Measurements from ENCODE around the gene CYRIA.

CYRIA gene

DNA sequence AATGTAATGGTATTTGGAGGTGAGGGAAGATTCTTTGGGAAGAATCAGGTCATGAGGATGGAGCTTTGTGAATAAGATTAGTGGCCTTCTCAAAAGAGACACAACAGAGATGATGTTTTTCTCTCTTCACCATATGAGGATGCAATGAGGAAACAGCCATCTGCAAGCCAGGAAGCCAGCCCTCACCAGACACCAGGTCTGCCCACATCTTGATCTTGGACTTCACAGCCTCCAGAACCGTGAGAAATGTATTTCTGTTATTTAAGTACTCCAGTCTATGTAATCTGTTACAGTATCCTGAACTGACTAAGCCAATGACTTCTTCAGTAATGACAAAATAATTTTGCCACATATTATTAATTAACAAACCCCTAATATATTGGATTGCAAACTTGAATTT is 28.3 kb downstream of the CYRIA start:
- Histone ChIP-seq H3K27me3 (ENCODE audit: low read depth, low read length) (no peaks in the 10 kb centered on the region), H3K4me3 (ENCODE audit: low read depth in 1 of 2, low read length in 2 of 2) (no peak overlapping the region), H3K36me3 (ENCODE audit: control insufficient read depth in 1 of 2, insufficient read depth in 2 of 2, low read length in 2 of 2) (no peaks in the 10 kb centered on the region), H3K27ac (ENCODE audit: low read length) (no peak overlapping the region), H3K9me3 (ENCODE audit: control insufficient read depth in 1 of 2, low read length in 2 of 2) (no peaks in the 10 kb centered on the region), H3K4me1 (ENCODE audit: control insufficient read depth in 1 of 2, insufficient read depth in 2 of 2, low read length in 2 of 2) (peaks cover 0 to 28% of the 10 kb centered on the region in 2 donors)

DNA sequence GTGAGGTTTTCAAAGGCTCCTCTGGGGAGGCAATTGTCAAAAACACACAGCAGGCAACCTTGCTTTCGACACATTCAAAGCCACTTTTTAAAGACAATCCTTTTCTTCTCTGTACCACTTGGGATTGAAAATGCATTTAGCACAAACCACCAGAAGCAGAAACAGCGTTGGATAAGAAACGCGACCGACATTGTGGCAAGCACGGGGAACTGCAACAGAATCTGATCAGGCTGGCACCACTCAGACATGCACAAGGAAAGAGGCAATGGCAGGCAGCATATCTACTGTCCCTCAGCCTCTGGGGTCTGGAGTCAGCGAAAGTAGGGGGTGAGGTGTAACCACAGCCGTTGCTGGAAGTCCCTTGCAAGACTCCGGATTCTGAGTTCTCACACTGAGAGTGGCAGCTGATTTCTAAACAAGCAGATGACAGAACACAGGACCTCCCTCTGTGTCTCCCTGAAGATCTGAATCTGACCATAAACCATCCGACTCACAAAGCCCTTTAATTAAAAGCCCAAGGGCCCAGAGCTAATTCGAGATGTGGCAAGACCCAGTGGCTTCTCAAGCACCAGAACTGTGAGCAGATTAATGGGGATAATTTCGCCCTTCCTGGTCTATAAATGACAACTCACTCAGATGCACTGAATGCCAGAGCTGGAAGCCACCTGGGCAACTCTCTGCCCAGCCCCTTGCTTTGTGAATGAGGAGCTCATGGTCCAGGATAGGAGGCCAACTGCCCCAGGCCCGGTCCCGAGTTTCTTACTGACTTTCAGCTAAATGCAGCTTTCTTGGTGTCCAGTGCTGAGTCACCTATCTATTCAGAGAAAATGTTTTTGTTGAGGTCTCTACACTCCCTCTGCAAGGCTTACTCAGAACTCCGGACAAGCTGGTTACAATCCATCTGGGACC is 29.6 kb downstream of the CYRIA start:
- peaks cover 0 to 22% of the 10 kb centered on the region in 2 donors for H3K4me1 ChIP-seq (ENCODE audit: control insufficient read depth in 1 of 2, insufficient read depth in 2 of 2, low read length in 2 of 2)

DNA sequence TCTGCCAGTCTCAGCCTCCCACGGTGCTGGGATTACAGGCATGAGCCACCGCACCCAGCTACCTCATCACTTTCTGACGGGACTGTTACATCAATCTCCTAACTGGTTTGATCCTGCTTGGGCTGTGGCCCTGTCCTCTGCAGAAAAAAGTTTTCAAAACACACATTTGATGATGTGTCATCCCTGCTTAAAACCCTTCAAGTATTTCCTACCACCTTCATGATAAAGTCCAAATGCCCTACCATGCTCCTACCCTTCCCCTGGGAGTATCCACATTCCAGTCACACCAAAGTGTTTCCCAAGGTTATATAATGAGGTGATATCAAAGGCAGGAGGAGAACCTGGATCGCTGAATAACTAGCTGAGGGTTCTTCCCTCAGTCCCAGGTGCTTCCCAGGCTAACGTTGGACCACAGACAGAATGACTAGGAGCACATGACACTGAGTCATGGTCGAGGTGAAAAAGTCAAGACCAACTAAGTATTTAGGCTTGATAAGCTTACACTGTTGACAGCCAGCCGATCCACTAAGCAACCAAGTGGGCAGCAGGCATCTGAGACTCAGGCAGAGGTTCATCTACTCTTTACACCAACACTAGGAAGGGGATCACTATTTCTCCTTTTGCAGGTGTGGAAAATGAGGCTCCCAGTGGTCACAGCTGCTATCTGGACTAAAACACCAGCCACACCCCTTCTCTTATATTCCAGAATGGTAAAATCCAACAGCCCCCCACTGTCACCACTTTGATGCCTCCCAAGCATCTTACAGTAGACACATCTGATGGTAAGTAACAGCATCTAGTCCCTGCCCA is 31.8 kb downstream of the CYRIA start:
- no peak overlapping the region for H3K4me3 ChIP-seq (ENCODE audit: low read depth in 1 of 2, low read length in 2 of 2)
- H3K36me3 ChIP-seq (ENCODE audit: control insufficient read depth in 1 of 2, insufficient read depth in 2 of 2, low read length in 2 of 2), result no peaks in the 10 kb centered on the region
- no peak overlapping the region for H3K27ac ChIP-seq (ENCODE audit: low read length)
- H3K4me1 ChIP-seq (ENCODE audit: control insufficient read depth in 1 of 2, insufficient read depth in 2 of 2, low read length in 2 of 2), result peaks cover 3 to 6% of the 10 kb centered on the region in 2 donors
- no peaks in the 10 kb centered on the region for H3K27me3 ChIP-seq (ENCODE audit: low read depth, low read length)
- no peaks in the 10 kb centered on the region for H3K9me3 ChIP-seq (ENCODE audit: control insufficient read depth in 1 of 2, low read length in 2 of 2)

More for the DNA sequence above, 29.6 kb downstream of the CYRIA start:
- H3K4me3 ChIP-seq (ENCODE audit: low read depth in 1 of 2, low read length in 2 of 2), result no peak overlapping the region
- H3K36me3 ChIP-seq (ENCODE audit: control insufficient read depth in 1 of 2, insufficient read depth in 2 of 2, low read length in 2 of 2), result no peaks in the 10 kb centered on the region
- H3K27me3 ChIP-seq (ENCODE audit: low read depth, low read length), result no peaks in the 10 kb centered on the region
- H3K9me3 ChIP-seq (ENCODE audit: control insufficient read depth in 1 of 2, low read length in 2 of 2), result no peaks in the 10 kb centered on the region
- H3K27ac ChIP-seq (ENCODE audit: low read length), result no peak overlapping the region

DNA sequence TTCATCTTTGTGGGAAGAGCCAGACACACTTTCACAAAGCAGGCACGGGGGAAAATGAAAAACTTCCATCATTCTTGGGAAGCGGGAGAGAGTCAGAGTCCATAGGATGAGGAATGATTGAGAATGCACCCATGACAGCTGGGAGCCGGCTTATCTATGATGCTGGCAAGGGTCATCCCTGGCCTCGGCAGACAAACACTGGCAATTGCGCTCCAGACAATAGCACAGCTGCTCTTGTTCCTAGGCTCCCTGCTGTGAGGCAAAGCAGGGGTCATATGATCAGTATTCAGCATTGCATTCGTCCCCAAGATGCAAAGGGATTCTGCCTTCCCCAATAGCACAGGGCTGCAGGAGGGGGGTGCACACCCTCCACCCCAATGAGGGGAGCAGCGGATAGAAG is 33.0 kb downstream of the CYRIA start:
- Histone ChIP-seq H3K27ac (ENCODE audit: low read length) (no peak overlapping the region), H3K27me3 (ENCODE audit: low read depth, low read length) (no peaks in the 10 kb centered on the region), H3K4me1 (ENCODE audit: control insufficient read depth in 1 of 2, insufficient read depth in 2 of 2, low read length in 2 of 2) (peaks cover 3 to 8% of the 10 kb centered on the region in 2 donors), H3K36me3 (ENCODE audit: control insufficient read depth in 1 of 2, insufficient read depth in 2 of 2, low read length in 2 of 2) (no peaks in the 10 kb centered on the region), H3K4me3 (ENCODE audit: low read depth in 1 of 2, low read length in 2 of 2) (no peak overlapping the region), H3K9me3 (ENCODE audit: control insufficient read depth in 1 of 2, low read length in 2 of 2) (no peaks in the 10 kb centered on the region)

DNA sequence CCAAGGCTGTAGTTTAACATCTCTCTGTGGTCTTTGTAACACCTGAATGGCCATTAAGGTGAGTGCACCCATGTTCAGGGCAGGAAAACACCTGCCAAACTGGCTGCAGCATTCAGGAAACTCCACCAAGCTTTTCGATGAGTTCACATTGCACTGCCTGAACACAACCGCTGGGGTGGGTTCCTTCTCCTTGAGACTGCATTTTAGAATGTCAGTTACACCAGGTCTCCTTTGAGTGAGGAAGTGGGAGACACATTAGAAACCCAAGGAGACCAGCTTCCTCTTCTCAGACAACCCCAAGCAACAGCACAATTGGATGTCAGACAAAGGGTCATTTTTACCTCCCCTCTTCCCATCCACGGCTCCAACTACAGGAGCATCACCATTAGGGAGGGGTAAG is 35.2 kb downstream of the CYRIA start:
- Histone ChIP-seq H3K27ac (ENCODE audit: low read length) (no peak overlapping the region), H3K27me3 (ENCODE audit: low read depth, low read length) (no peaks in the 10 kb centered on the region), H3K9me3 (ENCODE audit: control insufficient read depth in 1 of 2, low read length in 2 of 2) (no peaks in the 10 kb centered on the region), H3K4me1 (ENCODE audit: control insufficient read depth in 1 of 2, insufficient read depth in 2 of 2, low read length in 2 of 2) (peaks cover 18 to 20% of the 10 kb centered on the region in 2 donors), H3K36me3 (ENCODE audit: control insufficient read depth in 1 of 2, insufficient read depth in 2 of 2, low read length in 2 of 2) (no peaks in the 10 kb centered on the region), H3K4me3 (ENCODE audit: low read depth in 1 of 2, low read length in 2 of 2) (no peak overlapping the region)

DNA sequence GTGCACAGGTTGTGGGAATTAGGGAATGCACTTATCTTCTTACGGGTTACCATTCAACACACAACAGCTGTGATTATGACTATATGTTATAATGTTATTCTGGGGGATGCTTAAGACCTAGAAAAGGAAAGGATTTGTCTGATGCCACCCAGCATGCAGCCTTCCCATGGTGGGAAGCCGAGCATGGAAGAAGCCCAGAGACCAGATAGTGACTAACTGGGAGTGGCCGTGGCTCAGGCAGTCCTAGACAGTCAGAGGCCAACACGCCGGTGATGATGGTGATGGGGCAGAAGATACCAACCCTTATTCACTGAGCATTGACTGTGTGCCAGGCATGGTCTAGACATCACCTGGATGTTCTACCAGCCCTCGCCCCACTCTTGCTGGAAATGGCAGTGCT is 35.9 kb downstream of the CYRIA start:
- Histone ChIP-seq H3K4me1 (ENCODE audit: control insufficient read depth in 1 of 2, insufficient read depth in 2 of 2, low read length in 2 of 2) (peaks cover 18 to 25% of the 10 kb centered on the region in 2 donors), H3K27me3 (ENCODE audit: low read depth, low read length) (no peaks in the 10 kb centered on the region), H3K27ac (ENCODE audit: low read length) (no peak overlapping the region), H3K9me3 (ENCODE audit: control insufficient read depth in 1 of 2, low read length in 2 of 2) (no peaks in the 10 kb centered on the region), H3K4me3 (ENCODE audit: low read depth in 1 of 2, low read length in 2 of 2) (no peak overlapping the region), H3K36me3 (ENCODE audit: control insufficient read depth in 1 of 2, insufficient read depth in 2 of 2, low read length in 2 of 2) (no peaks in the 10 kb centered on the region)

DNA sequence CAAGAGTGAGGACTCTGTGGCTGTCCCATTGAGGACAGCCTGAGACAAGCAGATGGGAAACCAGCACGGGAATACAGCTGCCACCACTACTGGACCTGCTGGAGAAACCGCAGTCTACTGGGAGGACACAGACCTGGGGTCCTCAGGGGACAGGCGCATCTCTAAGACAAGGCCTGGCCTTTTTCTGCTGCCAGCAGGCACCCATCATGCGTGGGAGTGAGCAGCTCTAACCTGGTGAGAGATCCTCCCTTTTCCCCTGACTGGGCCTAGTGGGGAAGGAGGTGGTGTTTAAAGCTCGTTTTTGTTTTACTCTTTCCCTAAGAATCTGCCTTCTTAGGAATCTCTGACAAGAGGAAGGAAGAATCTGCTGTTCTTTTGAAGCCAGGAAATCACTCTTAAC is 36.6 kb downstream of the CYRIA start:
- Histone ChIP-seq H3K27ac (ENCODE audit: low read length) (no peak overlapping the region), H3K4me1 (ENCODE audit: control insufficient read depth in 1 of 2, insufficient read depth in 2 of 2, low read length in 2 of 2) (peaks cover 18 to 25% of the 10 kb centered on the region in 2 donors), H3K36me3 (ENCODE audit: control insufficient read depth in 1 of 2, insufficient read depth in 2 of 2, low read length in 2 of 2) (no peaks in the 10 kb centered on the region), H3K4me3 (ENCODE audit: low read depth in 1 of 2, low read length in 2 of 2) (no peak overlapping the region), H3K27me3 (ENCODE audit: low read depth, low read length) (no peaks in the 10 kb centered on the region), H3K9me3 (ENCODE audit: control insufficient read depth in 1 of 2, low read length in 2 of 2) (no peaks in the 10 kb centered on the region)

DNA sequence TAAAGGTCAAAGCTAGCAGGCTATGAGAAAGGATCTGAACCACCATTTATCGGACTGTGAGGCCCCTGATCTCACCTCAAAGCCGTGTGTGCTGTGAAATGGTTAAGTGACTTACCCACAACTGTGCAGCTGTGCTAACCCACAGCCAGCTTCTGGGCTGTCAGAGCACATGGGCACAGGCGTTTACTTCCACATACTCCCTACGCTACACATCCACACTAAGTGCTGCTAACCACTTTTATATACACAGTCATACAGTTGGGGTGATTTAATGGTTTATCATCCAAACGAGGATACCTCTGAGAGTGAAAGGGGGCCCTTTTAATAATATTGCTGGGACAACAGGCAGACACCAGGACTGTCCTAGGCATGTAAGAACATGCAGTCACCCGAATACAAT is 37.3 kb downstream of the CYRIA start:
- Histone ChIP-seq H3K4me3 (ENCODE audit: low read depth in 1 of 2, low read length in 2 of 2) (no peak overlapping the region), H3K9me3 (ENCODE audit: control insufficient read depth in 1 of 2, low read length in 2 of 2) (no peaks in the 10 kb centered on the region), H3K27me3 (ENCODE audit: low read depth, low read length) (no peaks in the 10 kb centered on the region), H3K27ac (ENCODE audit: low read length) (no peak overlapping the region), H3K36me3 (ENCODE audit: control insufficient read depth in 1 of 2, insufficient read depth in 2 of 2, low read length in 2 of 2) (peaks cover 0 to 5% of the 10 kb centered on the region in 2 donors), H3K4me1 (ENCODE audit: control insufficient read depth in 1 of 2, insufficient read depth in 2 of 2, low read length in 2 of 2) (peaks cover 18 to 25% of the 10 kb centered on the region in 2 donors)

DNA sequence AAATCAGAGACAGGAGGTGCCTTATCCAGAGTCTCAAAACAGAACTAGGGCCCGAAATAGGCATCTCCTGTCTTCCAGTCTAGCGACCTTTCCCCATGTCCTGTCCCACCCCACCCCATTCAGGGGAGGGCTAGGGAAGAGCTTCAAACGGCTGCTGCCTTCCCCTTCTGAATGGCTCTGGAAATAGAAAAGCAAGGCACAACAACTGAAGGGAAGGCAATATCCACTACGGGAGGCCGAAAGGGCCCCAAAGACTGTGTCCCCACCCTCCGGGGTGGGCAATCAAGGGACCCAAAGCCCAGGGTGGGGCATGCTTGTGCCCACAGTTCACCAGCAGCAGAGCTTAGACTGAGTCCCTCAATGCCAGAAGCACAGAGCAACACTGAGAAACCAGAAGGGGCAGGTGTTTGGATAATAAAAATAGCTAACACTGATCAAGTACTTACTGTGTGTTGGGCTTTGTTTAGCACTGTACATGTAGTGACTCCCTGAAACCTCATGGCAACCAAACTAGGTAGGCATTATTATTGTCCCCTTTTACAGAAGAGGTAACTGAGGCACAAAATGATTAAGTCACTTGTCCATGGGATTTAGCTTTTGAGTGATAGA is 38.5 kb downstream of the CYRIA start:
- no peaks in the 10 kb centered on the region for H3K9me3 ChIP-seq (ENCODE audit: control insufficient read depth in 1 of 2, low read length in 2 of 2)
- H3K27me3 ChIP-seq (ENCODE audit: low read depth, low read length), result no peaks in the 10 kb centered on the region
- H3K4me3 ChIP-seq (ENCODE audit: low read depth in 1 of 2, low read length in 2 of 2), result no peak overlapping the region
- peak overlapping the region; percentile 5 for H3K27ac ChIP-seq (ENCODE audit: low read length)
- H3K4me1 ChIP-seq (ENCODE audit: control insufficient read depth in 1 of 2, insufficient read depth in 2 of 2, low read length in 2 of 2), result peaks cover 18 to 22% of the 10 kb centered on the region in 2 donors
- H3K36me3 ChIP-seq (ENCODE audit: control insufficient read depth in 1 of 2, insufficient read depth in 2 of 2, low read length in 2 of 2), result peaks cover 5 to 12% of the 10 kb centered on the region in 2 donors

DNA sequence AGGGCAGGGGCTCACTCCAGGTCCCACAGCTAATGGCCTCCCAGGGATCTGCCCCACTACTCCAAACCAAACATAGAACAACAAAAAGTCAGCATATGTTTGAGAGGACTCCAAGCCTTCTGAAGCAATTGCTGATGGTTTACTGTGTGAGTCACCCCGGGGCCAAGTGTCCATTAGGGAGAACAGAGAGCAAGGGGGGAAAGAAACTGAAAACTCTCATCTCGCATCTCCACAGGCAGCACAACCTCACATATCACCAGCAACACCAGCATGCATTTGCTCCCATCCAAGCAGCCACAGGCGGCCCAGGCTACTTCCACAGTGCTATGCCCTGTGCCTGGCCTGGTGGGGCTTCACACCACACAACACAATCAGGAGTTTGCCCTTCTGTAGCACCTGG is 39.1 kb downstream of the CYRIA start:
- no peak overlapping the region for H3K4me3 ChIP-seq (ENCODE audit: low read depth in 1 of 2, low read length in 2 of 2)
- H3K27ac ChIP-seq (ENCODE audit: low read length), result peak overlapping the region; percentile 74
- peaks cover 18 to 22% of the 10 kb centered on the region in 2 donors for H3K4me1 ChIP-seq (ENCODE audit: control insufficient read depth in 1 of 2, insufficient read depth in 2 of 2, low read length in 2 of 2)
- H3K36me3 ChIP-seq (ENCODE audit: control insufficient read depth in 1 of 2, insufficient read depth in 2 of 2, low read length in 2 of 2), result peaks cover 5 to 18% of the 10 kb centered on the region in 2 donors
- H3K9me3 ChIP-seq (ENCODE audit: control insufficient read depth in 1 of 2, low read length in 2 of 2), result no peaks in the 10 kb centered on the region
- no peaks in the 10 kb centered on the region for H3K27me3 ChIP-seq (ENCODE audit: low read depth, low read length)

DNA sequence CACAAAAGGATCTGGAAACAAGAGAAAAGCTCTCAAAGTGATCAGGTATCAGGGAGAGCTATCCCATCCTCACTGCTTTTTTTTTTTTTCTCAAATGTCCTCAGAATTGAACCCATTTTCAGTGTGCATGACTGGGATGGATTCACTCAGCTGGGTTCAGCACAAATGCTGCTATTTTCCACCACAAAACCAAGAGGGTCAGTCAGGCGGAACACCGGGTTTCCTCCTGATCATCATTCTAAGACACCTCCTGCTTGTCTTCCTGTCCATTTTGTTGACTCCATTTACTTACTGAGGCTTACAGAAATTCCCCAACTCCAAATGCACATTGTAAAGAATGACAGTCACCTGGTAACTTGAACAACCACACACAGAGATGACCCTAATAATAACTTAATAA is 39.9 kb downstream of the CYRIA start:
- Histone ChIP-seq H3K4me3 (ENCODE audit: low read depth in 1 of 2, low read length in 2 of 2) (no peak overlapping the region), H3K9me3 (ENCODE audit: control insufficient read depth in 1 of 2, low read length in 2 of 2) (no peaks in the 10 kb centered on the region), H3K27ac (ENCODE audit: low read length) (peak overlapping the region; percentile 74), H3K36me3 (ENCODE audit: control insufficient read depth in 1 of 2, insufficient read depth in 2 of 2, low read length in 2 of 2) (peaks cover 8 to 23% of the 10 kb centered on the region in 2 donors), H3K4me1 (ENCODE audit: control insufficient read depth in 1 of 2, insufficient read depth in 2 of 2, low read length in 2 of 2) (peaks cover 18 to 22% of the 10 kb centered on the region in 2 donors), H3K27me3 (ENCODE audit: low read depth, low read length) (no peaks in the 10 kb centered on the region)
